GM12878 (cell line): Measurements from ENCODE around the gene RAB43. TPM values are rescaled to one million over a fixed set of nuclear protein-coding genes. Genes with fewer than 3 reads are reported as not detected.

Source experiments
- ATAC-seq: fragments of 200-7000 bp; cut with Tn5 transposase; 3 replicates; pipeline ENCODE4 v1.9.1; 2020; ENCODE audit warnings: mild to moderate bottlenecking, moderate library complexity
- BruUV-seq: library from RNA; stranded (reverse); fragments of 400-500 nt; replicated peaks from 2 replicates; lab custom pipeline; 2021; lab: Mats Ljungman, UMichigan
- CTCF ChIA-PET: fragments of 300-600 bp; sonication (Branson Sonifier 250); formaldehyde crosslinking; extraction: SDS; loops from one replicate; lab custom pipeline; 2021; ENCODE audit warnings: inconsistent platforms; lab: Yijun Ruan, JAX
- POLR2A ChIA-PET: fragments of 350-600 bp; formaldehyde crosslinking; extraction: SDS; loops from one replicate; lab custom pipeline; 2021; ENCODE audit warnings: inconsistent platforms; lab: Charles Lee
- RAD21 ChIA-PET: fragments of 300-600 bp; sonication (Branson Sonifier 250); formaldehyde crosslinking; loops from one replicate; lab custom pipeline; 2023; ENCODE audit warnings: antibody characterized with exemption; ENCODE audit not compliant: unreplicated experiment; lab: Charles Lee
- SMC1A ChIA-PET: fragments of 300-600 bp; sonication (Branson Sonifier 250); formaldehyde crosslinking; loops from one replicate; lab custom pipeline; 2023; ENCODE audit not compliant: unreplicated experiment, uncharacterized antibody; lab: Charles Lee
- DNase-seq: peaks from one replicate; pipeline ENCODE4 v3.0.0-alpha.2; 2011; ENCODE audit warnings: low read depth, low spot score
- FAIRE-seq: peaks from 3 replicates; lab custom pipeline; 2011; peaks lifted over from hg19 to GRCh38; lab: Jason Lieb, UNC
- H2AFZ ChIP-seq: 2 replicates; pipeline ENCODE4 v1.6.0; 2011; ENCODE audit warnings: low read depth, low read length, control low read depth; ENCODE audit not compliant: control insufficient read depth
- H3K27ac ChIP-seq: 2 replicates; pipeline ENCODE4 v1.5.1; 2011; ENCODE audit warnings: control low read depth; ENCODE audit not compliant: control insufficient read depth, insufficient read depth
- H3K27me3 ChIP-seq, 2 experiments: replicated peaks in 1 of 2; 2 replicates each; pipeline versions ENCODE4 v1.6.0 to v1.6.1; 2011; ENCODE audit warnings: low read length in 1 of 2; ENCODE audit not compliant: control insufficient read depth in 2 of 2, insufficient read depth in 2 of 2
- H3K36me3 ChIP-seq, 2 experiments: 2 replicates each; pipeline ENCODE4 v1.5.1; 2011; ENCODE audit warnings: low read length in 1 of 2; ENCODE audit not compliant: control insufficient read depth in 2 of 2, insufficient read depth in 2 of 2
- H3K4me1 ChIP-seq: 2 replicates; pipeline ENCODE4 v1.6.1; 2011; ENCODE audit warnings: mild to moderate bottlenecking, low read length, moderate library complexity, mixed read lengths; ENCODE audit not compliant: control insufficient read depth, insufficient read depth
- H3K4me2 ChIP-seq: 2 replicates; pipeline ENCODE4 v1.6.0; 2011; ENCODE audit warnings: control low read depth; ENCODE audit not compliant: control insufficient read depth, insufficient read depth
- H3K4me3 ChIP-seq: fragments of 200-600 bp; sonication (generic); 2 replicates; pipeline ENCODE4 v1.5.1; 2016
- H3K79me2 ChIP-seq: 2 replicates; pipeline ENCODE4 v1.6.0; 2011; ENCODE audit warnings: low read length; ENCODE audit not compliant: control insufficient read depth, insufficient read depth
- H3K9ac ChIP-seq: 2 replicates; pipeline ENCODE4 v1.8.0; 2011; ENCODE audit warnings: low read length, control low read depth, mixed read lengths; ENCODE audit not compliant: control insufficient read depth, insufficient read depth
- H3K9me3 ChIP-seq: replicated peaks from 3 replicates; pipeline ENCODE4 v1.5.1; 2011; ENCODE audit warnings: mild to moderate bottlenecking, low read length; ENCODE audit not compliant: control insufficient read depth, insufficient read depth
- H4K20me1 ChIP-seq: 2 replicates; pipeline ENCODE4 v1.6.0; 2011; ENCODE audit not compliant: control insufficient read depth, insufficient read depth
- ATF3 ChIP-seq: IDR thresholded peaks from 2 replicates; pipeline ENCODE4 v1.6.1; 2011; ENCODE audit warnings: low read depth, mild to moderate bottlenecking, low read length, moderate library complexity, borderline replicate concordance; ENCODE audit errors: extremely low read depth
- CBFB ChIP-seq: IDR thresholded peaks from 2 replicates; pipeline ENCODE4 v1.6.1; 2016; ENCODE audit warnings: antibody characterized with exemption, low read depth
- CTCF ChIP-seq, 3 experiments: IDR thresholded peaks in 2 of 3; conservative IDR thresholded peaks in 1 of 3; 2 replicates each; pipeline ENCODE4 v1.5.1; 2011; ENCODE audit warnings: low read depth in 3 of 3, low read length in 3 of 3, mild to moderate bottlenecking in 3 of 3, control low read depth in 2 of 3, moderate library complexity in 2 of 3, inconsistent platforms in 1 of 3, mixed read lengths in 1 of 3; ENCODE audit not compliant: control insufficient read depth in 2 of 3, insufficient read depth in 1 of 3; ENCODE audit errors: extremely low read depth in 1 of 3
- NFIC ChIP-seq: IDR thresholded peaks from 2 replicates; pipeline ENCODE4 v1.6.1; 2012; ENCODE audit warnings: low read depth, mild to moderate bottlenecking, inconsistent platforms, low read length, moderate library complexity
- RAD21 ChIP-seq: IDR thresholded peaks from 2 replicates; pipeline ENCODE4 v1.6.1; 2011; ENCODE audit warnings: mild to moderate bottlenecking, low read depth, low read length, moderate library complexity; ENCODE audit not compliant: insufficient read depth
- SMC3 ChIP-seq: IDR thresholded peaks from 2 replicates; pipeline ENCODE4 v1.6.1; 2011; ENCODE audit warnings: low read length, improper control_type of control experiment, borderline replicate concordance
- SRF ChIP-seq, 2 experiments: IDR thresholded peaks; 2 replicates each; pipeline ENCODE4 v1.6.1; 2011; ENCODE audit warnings: low read depth in 2 of 2, low read length in 2 of 2, mild to moderate bottlenecking in 1 of 2, moderate library complexity in 1 of 2
- WGBS: methylation state at CpG from one replicate; pipeline ENCODE4 v1.1.6; 2016; ENCODE audit warnings: low lambda C conversion rate; ENCODE audit not compliant: insufficient replicate concordance, insufficient coverage; ENCODE audit errors: missing lambda C conversion rate; 5-methylcytosine and 5-hydroxymethylcytosine counted together
- in situ Hi-C: fragments of 300-500 bp; cut with MboI; formaldehyde crosslinking; loops from 9 replicates; pipeline ENCODE4 v1.14.3; 2018; ENCODE audit warnings: mixed read lengths
- intact Hi-C: fragments of 100-400 bp; cut with micrococcal nuclease; formaldehyde crosslinking; loops from one replicate; pipeline ENCODE4 v1.14.2; 2022; ENCODE audit not compliant: unreplicated experiment
- polyA plus RNA-seq, 11 experiments: library from polyadenylated mRNA; depleted of rRNA in 4 of 11; unstranded in 6 of 11; stranded (reverse) in 5 of 11; fragments of >200 nt; fragmentation: Nextera tagmentation in 4 of 11; fragmentation: Illumina TruSeq in 1 of 11; extraction: Ambion mirVana in 4 of 11; extraction: Trizol in 1 of 11; gene quantifications; 1 replicate in 1 of 11; 2 replicates in 10 of 11; pipeline versions ENCODE4 v1.2.1 to v1.2.3, GENCODE V29; 2011 to 2016; ENCODE audit warnings: inconsistent platforms in 2 of 11, missing spikeins in 2 of 11, low read depth in 1 of 11
- total RNA-seq, 4 experiments: library from RNA; depleted of rRNA in 3 of 4; stranded (reverse); fragments of >200 nt in 3 of 4; fragmentation: Illumina TruSeq in 1 of 4; extraction: Trizol in 1 of 4; gene quantifications; 2 replicates each; pipeline versions ENCODE4 v1.2.1 to v1.2.3, GENCODE V29; 2013 to 2021

Gene RAB43
- total and polyA plus RNA-seq, 10 of the 15 experiments (the other 5 are each of a cell fraction or from before 2014, with no cell fraction given): 0.08 to 14.0 (median 4.0) TPM

- TF ChIP-seq NFIC: no peak
These were observed 14.6 kb downstream of the RAB43 start (continued) for GRCh38 chr3:129106866-129107565.

- POLR2A ChIA-PET: no interaction called here
- Histone ChIP-seq H3K27ac (no peak overlapping the region), H3K4me2 (no peak overlapping the region), H3K9me3 (no peaks in the 10 kb centered on the region), H4K20me1 (no peaks in the 10 kb centered on the region), H2AFZ (no peak overlapping the region), H3K9ac (no peak overlapping the region), H3K36me3 (peaks cover 0 to 8% of the 10 kb centered on the region in 2 experiments; a peak in 1 of 4 replicates)
- BruUV-seq: no TSS peak
- no peak for ATAC-seq
- 98% methylated on average over 5 of the region's 5 CpGs for WGBS
- TF ChIP-seq RAD21: 0 out of 2 replicates have a peak, but pooled peaks have one; percentile 10
- peak in 1 of 3 experiments; percentile 6; a peak in 1 of 6 replicates for TF ChIP-seq CTCF (IDR thresholded peaks at IDR 0.05 in 2 of 3, conservative IDR thresholded peaks at IDR 0.05 in 1 of 3; ENCODE audit: control insufficient read depth in 2 of 3, extremely low read depth in 1 of 3, insufficient read depth in 1 of 3, low read depth in 3 of 3, low read length in 3 of 3)
- no peak for TF ChIP-seq SRF (IDR thresholded peaks at IDR 0.05; ENCODE audit: low read depth in 2 of 2, low read length in 2 of 2)
- TF ChIP-seq CBFB: no peak
- no peak for TF ChIP-seq SMC3
- TF ChIP-seq ATF3: no peak
- TF ChIP-seq, all 136 proteins: peak for 2
- no peaks in the 10 kb centered on the region for H3K27me3 ChIP-seq
- intact Hi-C loops (no loop called here), in situ Hi-C loops (no loop called here)
- H3K4me1 ChIP-seq: no peaks in the 10 kb centered on the region
- H3K79me2 ChIP-seq: no peaks in the 10 kb centered on the region
- ChIA-PET RAD21 (no interaction called here), SMC1A (no interaction called here), CTCF (interaction anchor here (1.6 kb wide), 1 partner anchor 52 kb away, joined by 5 read pairs; no protein-coding TSS in a partner anchor)
- FAIRE-seq: no peak
- no peak overlapping the region for H3K4me3 ChIP-seq
- no peak for DNase-seq
These were observed 15.3 kb downstream of the RAB43 start for GRCh38 chr3:129106320-129106719.
